Parathyroid adenoma (tissue), 2 donors: ENCODE results near the gene CHST12.

ENCODE experiments used
- H2AFZ ChIP-seq: fragments of 300-600 bp; sonication (generic); one replicate; pipeline ENCODE4 v1.7.0; 2017; ENCODE audit warnings: antibody characterized with exemption, mild to moderate bottlenecking
- H3K27ac ChIP-seq: fragments of 300-600 bp; sonication (generic); one replicate; pipeline ENCODE4 v1.7.0; 2017
- H3K27me3 ChIP-seq: fragments of 300-600 bp; sonication (generic); one replicate; pipeline ENCODE4 v1.7.0; 2017; ENCODE audit warnings: low read length; ENCODE audit not compliant: control insufficient read depth, insufficient read depth
- H3K36me3 ChIP-seq: fragments of 300-600 bp; sonication (generic); one replicate; pipeline ENCODE4 v1.7.0; 2017; ENCODE audit warnings: low read length; ENCODE audit not compliant: control insufficient read depth, insufficient read depth
- H3K4me1 ChIP-seq: fragments of 300-600 bp; sonication (generic); one replicate; pipeline ENCODE4 v1.7.0; 2017; ENCODE audit warnings: control low read depth
- H3K4me2 ChIP-seq: fragments of 300-600 bp; sonication (generic); one replicate; pipeline ENCODE4 v1.7.0; 2017; ENCODE audit warnings: low read length
- H3K4me3 ChIP-seq: fragments of 300-600 bp; sonication (generic); one replicate; pipeline ENCODE4 v1.7.0; 2017; ENCODE audit warnings: low read depth, low read length
- H3K79me2 ChIP-seq: fragments of 300-600 bp; sonication (generic); one replicate; pipeline ENCODE4 v1.7.0; 2017; ENCODE audit warnings: control low read depth
- H3K9ac ChIP-seq: fragments of 300-600 bp; sonication (generic); one replicate; pipeline ENCODE4 v1.7.0; 2017; ENCODE audit warnings: mild to moderate bottlenecking
- H3K9me3 ChIP-seq: fragments of 300-600 bp; sonication (generic); one replicate; pipeline ENCODE4 v1.7.0; 2017; ENCODE audit warnings: low read length; ENCODE audit not compliant: control insufficient read depth
- TF ChIP-seq, protein P1 (sequence below): fragments of 300-600 bp; sonication (generic); IDR thresholded peaks from one replicate; pipeline ENCODE4 v1.7.0; 2017; ENCODE audit warnings: antibody characterized with exemption, mild to moderate bottlenecking
- donor health status: primary hyperparathyroidism.

CHST12 gene

DNA sequence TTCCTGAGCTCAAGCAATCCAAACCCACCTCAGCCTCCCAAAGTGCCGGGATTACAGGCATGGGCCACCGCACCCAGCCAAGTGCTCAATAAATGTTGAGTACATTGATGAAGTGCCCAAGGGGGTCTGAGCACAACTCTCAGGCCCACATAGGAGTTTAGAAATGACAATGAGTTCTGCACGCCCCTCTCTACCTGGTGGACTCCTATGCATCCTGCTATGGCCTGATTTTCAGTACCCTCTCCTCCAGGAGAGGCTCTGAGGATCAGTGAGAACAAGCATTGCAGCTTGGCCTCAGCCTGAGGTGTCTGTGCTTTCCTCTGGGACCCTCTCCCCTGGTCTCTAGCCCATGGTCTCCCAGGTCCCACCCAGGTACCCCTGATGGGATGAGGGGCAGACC is 93.7 kb downstream of the CHST12 start:
- Histone ChIP-seq H2AFZ (no peak overlapping the region), H3K27ac (no peak overlapping the region), H3K4me3 (no peak overlapping the region), H3K4me2 (no peak overlapping the region), H3K4me1 (no peaks in the 10 kb centered on the region), H3K27me3 (no peaks in the 10 kb centered on the region), H3K9ac (no peak overlapping the region), H3K36me3 (no peaks in the 10 kb centered on the region), H3K9me3 (no peaks in the 10 kb centered on the region), H3K79me2 (no peaks in the 10 kb centered on the region)
- TF ChIP-seq, protein P1, sequence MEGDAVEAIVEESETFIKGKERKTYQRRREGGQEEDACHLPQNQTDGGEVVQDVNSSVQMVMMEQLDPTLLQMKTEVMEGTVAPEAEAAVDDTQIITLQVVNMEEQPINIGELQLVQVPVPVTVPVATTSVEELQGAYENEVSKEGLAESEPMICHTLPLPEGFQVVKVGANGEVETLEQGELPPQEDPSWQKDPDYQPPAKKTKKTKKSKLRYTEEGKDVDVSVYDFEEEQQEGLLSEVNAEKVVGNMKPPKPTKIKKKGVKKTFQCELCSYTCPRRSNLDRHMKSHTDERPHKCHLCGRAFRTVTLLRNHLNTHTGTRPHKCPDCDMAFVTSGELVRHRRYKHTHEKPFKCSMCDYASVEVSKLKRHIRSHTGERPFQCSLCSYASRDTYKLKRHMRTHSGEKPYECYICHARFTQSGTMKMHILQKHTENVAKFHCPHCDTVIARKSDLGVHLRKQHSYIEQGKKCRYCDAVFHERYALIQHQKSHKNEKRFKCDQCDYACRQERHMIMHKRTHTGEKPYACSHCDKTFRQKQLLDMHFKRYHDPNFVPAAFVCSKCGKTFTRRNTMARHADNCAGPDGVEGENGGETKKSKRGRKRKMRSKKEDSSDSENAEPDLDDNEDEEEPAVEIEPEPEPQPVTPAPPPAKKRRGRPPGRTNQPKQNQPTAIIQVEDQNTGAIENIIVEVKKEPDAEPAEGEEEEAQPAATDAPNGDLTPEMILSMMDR: no peak

- H3K4me2 ChIP-seq: no peak overlapping the region
- no peaks in the 10 kb centered on the region for H3K9me3 ChIP-seq
- no peaks in the 10 kb centered on the region for H3K36me3 ChIP-seq
- no peaks in the 10 kb centered on the region for H3K4me1 ChIP-seq
- no peak overlapping the region for H3K9ac ChIP-seq
- no peak overlapping the region for H2AFZ ChIP-seq
- H3K79me2 ChIP-seq: no peaks in the 10 kb centered on the region
- no peak overlapping the region for H3K4me3 ChIP-seq
- no peak overlapping the region for H3K27ac ChIP-seq
- no peaks in the 10 kb centered on the region for H3K27me3 ChIP-seq
- TF ChIP-seq, protein P1: no peak
These were observed 94.3 kb downstream of the CHST12 start for GRCh38 chr7:2497500-2498336.
